ENCODE measurements around the gene NCOA4.
"Not testable (repeated sequence)": the region's sequence is repeated elsewhere in the genome, so short reads cannot be mapped to it uniquely, and the experiment has no call there.

NCOA4 gene

DNA sequence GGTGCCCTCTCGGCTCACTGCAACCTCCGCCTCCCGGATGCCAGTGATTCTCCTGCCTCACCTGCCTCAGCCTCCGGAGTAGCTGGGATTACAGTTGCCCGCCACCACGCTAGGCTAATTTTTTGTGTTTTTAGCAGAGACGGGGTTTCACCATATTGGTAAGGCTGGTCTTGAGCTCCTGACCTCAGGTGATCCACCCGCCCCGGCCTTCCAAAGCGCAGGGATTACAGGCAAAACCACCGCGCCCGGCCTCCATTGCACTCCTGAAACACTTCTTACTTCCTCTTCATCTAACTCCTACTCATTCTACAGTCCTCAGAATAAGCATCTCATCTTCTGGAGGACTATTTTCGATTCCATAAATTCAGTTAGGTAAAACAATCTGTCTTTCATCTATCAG lies 59.4 kb downstream of the NCOA4 start:
- H3K27me3 ChIP-seq (ENCODE audit: insufficient read depth, insufficient read length); H3K9me3 ChIP-seq (ENCODE audit: insufficient read depth, low read length): not testable (repeated sequence)
- peak overlapping the region; percentile 63 for H3K4me3 ChIP-seq (ENCODE audit: insufficient read length, low read depth)

GRCh38 chr10:45962686-45963452 lies 67.6 kb downstream of the NCOA4 start:
- not testable (repeated sequence) for DNase-seq (ENCODE audit: low read depth, low spot score); H3K27me3 ChIP-seq (ENCODE audit: insufficient read depth, insufficient read length); H3K4me1 ChIP-seq (ENCODE audit: insufficient read depth, insufficient read length); H3K36me3 ChIP-seq (ENCODE audit: insufficient read depth, insufficient read length, low read length); H3K9ac ChIP-seq (ENCODE audit: insufficient read length, low read depth); H3K4me3 ChIP-seq (ENCODE audit: insufficient read length, low read depth); H3K9me3 ChIP-seq (ENCODE audit: insufficient read depth, low read length)

More for the DNA sequence above, 59.4 kb downstream of the NCOA4 start:
- DNase-seq (ENCODE audit: low read depth, low spot score); H3K36me3 ChIP-seq (ENCODE audit: insufficient read depth, insufficient read length, low read length); H3K9ac ChIP-seq (ENCODE audit: insufficient read length, low read depth); H3K4me1 ChIP-seq (ENCODE audit: insufficient read depth, insufficient read length): not testable (repeated sequence)

- H3K9ac ChIP-seq (ENCODE audit: insufficient read length, low read depth); H3K27me3 ChIP-seq (ENCODE audit: insufficient read depth, insufficient read length); H3K36me3 ChIP-seq (ENCODE audit: insufficient read depth, insufficient read length, low read length); DNase-seq (ENCODE audit: low read depth, low spot score); H3K4me3 ChIP-seq (ENCODE audit: insufficient read length, low read depth); H3K9me3 ChIP-seq (ENCODE audit: insufficient read depth, low read length); H3K4me1 ChIP-seq (ENCODE audit: insufficient read depth, insufficient read length): not testable (repeated sequence)
These were observed 72.5 kb downstream of the NCOA4 start for GRCh38 chr10:45957928-45958327.

DNA sequence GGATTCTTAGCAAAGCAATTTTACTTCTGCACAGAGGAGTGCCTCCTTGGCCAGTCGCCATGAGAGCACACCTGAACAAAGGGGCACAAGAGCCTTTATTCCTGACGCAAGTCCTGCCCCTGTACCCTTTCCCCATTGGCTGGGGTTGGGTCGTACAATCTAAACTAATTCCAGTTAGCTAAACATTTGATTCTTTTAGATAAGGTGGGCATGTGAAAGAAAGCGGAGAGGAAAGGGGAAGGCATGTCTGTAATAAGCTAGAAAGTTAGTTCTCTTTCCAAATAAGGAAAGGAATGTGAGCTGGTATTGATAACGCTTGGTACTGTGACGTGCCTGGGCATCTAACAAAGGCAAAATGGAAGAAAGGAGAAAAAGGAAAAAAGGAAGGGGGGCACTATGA lies 73.8 kb downstream of the NCOA4 start:
- not testable (repeated sequence) for H3K9ac ChIP-seq (ENCODE audit: insufficient read length, low read depth); H3K4me3 ChIP-seq (ENCODE audit: insufficient read length, low read depth); H3K27me3 ChIP-seq (ENCODE audit: insufficient read depth, insufficient read length); H3K36me3 ChIP-seq (ENCODE audit: insufficient read depth, insufficient read length, low read length); H3K4me1 ChIP-seq (ENCODE audit: insufficient read depth, insufficient read length); DNase-seq (ENCODE audit: low read depth, low spot score); H3K9me3 ChIP-seq (ENCODE audit: insufficient read depth, low read length)

Measured in NT2/D1 (cell line).